ENCODE results near the gene TM9SF1. TPM values are rescaled to one million over a fixed set of nuclear protein-coding genes. Genes with fewer than 3 reads are reported as not detected.

TM9SF1 gene
- total RNA-seq, 6 donors from 2014 or later = 15.7 to 75.4 (median 53.8) TPM

DNA sequence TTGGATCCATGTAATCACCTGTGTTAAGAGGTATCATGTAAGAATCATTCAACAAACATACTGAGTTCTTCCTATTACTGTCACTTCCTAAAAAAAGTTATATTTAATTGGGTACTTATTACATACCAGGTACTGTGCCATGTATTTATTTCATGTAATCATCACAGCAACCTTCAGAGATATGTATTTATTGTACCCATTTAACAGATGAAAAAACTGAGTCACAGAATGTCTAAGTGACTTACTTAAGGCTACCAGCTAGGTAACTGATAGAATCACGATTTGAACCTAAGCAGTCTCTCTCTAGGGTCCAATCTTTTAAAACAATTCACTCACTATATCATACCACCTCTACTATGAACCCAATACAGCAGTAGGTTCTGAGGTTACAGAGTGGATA is 50.8 kb downstream of the TM9SF1 start:
- H3K9me3 ChIP-seq = no peaks in the 10 kb centered on the region
- no peaks in the 10 kb centered on the region for H3K27me3 ChIP-seq
- WGBS, 2 donors = 88 to 100% methylated on average over 1 of the region's 1 CpG
- peaks cover 35 to 55% (median 41%) of the 10 kb centered on the region in 4 donors for H3K4me1 ChIP-seq
- no peak for DNase-seq
- ATAC-seq (ENCODE audit: low FRiP score in 2 of 2) = no peak
- H3K27ac ChIP-seq = peak overlapping the region in 1 of 4 donors; percentile 95
- TF ChIP-seq, protein P1, sequence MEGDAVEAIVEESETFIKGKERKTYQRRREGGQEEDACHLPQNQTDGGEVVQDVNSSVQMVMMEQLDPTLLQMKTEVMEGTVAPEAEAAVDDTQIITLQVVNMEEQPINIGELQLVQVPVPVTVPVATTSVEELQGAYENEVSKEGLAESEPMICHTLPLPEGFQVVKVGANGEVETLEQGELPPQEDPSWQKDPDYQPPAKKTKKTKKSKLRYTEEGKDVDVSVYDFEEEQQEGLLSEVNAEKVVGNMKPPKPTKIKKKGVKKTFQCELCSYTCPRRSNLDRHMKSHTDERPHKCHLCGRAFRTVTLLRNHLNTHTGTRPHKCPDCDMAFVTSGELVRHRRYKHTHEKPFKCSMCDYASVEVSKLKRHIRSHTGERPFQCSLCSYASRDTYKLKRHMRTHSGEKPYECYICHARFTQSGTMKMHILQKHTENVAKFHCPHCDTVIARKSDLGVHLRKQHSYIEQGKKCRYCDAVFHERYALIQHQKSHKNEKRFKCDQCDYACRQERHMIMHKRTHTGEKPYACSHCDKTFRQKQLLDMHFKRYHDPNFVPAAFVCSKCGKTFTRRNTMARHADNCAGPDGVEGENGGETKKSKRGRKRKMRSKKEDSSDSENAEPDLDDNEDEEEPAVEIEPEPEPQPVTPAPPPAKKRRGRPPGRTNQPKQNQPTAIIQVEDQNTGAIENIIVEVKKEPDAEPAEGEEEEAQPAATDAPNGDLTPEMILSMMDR (IDR thresholded peaks at IDR 0.05) = no peak
- H3K4me3 ChIP-seq = no peak overlapping the region
- H3K36me3 ChIP-seq = peaks cover 8 to 20% (median 13%) of the 10 kb centered on the region in 4 donors

DNA sequence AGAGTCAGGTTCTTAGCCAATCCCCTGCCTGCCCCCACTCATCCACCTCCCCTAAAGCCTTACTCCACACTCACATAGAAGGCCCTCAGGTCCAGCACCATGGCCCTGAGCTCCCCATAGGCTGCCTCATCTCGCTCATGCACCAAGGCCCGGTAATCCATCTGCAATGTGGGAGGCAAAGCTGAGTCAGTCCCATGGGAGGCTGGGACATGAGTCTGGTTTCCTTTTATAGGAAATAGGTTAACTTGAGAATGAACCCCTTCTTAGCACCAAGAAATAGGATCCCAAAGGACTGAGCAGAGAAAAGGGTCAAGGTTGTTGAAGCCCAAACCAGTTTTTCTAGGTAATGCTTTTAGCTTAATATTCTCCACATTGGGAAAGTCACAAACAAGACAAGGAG is 51.7 kb downstream of the TM9SF1 start:
- Histone ChIP-seq H3K36me3 (peaks cover 0 to 20% (median 17%) of the 10 kb centered on the region in 4 donors), H3K27me3 (no peaks in the 10 kb centered on the region), H3K27ac (peak overlapping the region in 1 of 4 donors; percentile 11), H3K4me3 (no peak overlapping the region), H3K9me3 (no peaks in the 10 kb centered on the region), H3K4me1 (peaks cover 33 to 50% (median 41%) of the 10 kb centered on the region in 4 donors)
- ATAC-seq (ENCODE audit: low FRiP score in 2 of 2) (no peak), DNase-seq (no peak)
- WGBS, 2 donors = 93 to 95% methylated on average over 2 of the region's 2 CpGs
- TF ChIP-seq POLR2AphosphoS5 (IDR thresholded peaks at IDR 0.05) (no peak), EP300 (IDR thresholded peaks at IDR 0.05) (no peak), POLR2A (IDR thresholded peaks at IDR 0.05) (no peak)
- TF ChIP-seq, protein P1 (IDR thresholded peaks at IDR 0.05) = no peak

DNA sequence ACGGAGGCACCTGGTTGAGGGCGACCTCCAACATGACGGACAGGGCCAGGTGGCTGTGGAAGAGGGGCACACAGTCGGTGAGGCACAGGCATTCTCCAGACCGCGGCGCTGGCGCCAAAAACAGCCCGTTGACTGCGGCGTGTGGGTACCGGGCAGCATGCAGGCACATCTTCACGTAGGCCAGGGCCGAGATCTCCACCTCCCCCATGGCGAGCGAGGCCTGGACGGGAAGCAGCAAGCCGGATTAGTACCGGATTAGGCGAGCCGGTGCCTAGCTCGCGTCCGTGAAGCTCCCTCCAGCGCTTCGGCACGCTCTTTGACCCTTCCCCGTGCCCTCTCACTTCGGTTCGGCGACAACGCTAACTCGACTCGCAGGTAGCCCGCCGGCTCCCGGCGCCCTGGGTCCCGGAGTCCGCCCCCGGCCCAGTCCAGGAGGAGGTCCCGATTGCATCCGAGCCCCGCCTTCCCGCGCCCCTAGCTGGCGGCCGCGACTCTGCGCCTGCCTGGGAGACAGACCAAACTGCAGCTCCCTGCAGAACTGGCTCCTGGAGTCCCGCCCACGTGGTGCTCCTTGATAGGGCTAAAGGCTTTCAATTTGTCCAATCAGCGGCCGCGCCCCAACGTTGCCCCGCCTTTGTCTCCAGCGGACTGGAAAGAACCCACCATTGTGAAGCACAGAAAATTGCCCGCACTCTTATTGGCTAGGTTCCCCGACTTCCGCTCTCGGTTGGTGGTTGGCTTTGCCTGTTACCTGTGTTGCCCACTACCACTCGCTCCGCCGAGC is 54.0 kb downstream of the TM9SF1 start, which contains the start of gene EMC9:
TSS of gene EMC9 (minus strand) at position 495 of the 784 bp plus-strand sequence. CDS start at position 208, 287 bp downstream.
- TF ChIP-seq POLR2AphosphoS5 (IDR thresholded peaks at IDR 0.05) (peak in 1 of 2 donors; percentile 91), EP300 (IDR thresholded peaks at IDR 0.05) (no peak), POLR2A (IDR thresholded peaks at IDR 0.05) (peak in 3 of 4 donors; percentile 18 to 89 (median 61))
- TF ChIP-seq, protein P1 (IDR thresholded peaks at IDR 0.05) = peak in 5 of 6 experiments; percentile 74 to 90 (median 86)
- WGBS, 2 donors = 0% methylated on average over 53 of the region's 65 CpGs; no CpG with 5 or more reads in 1 of the 2 donors
- Histone ChIP-seq H3K36me3 (peaks cover 4 to 32% (median 28%) of the 10 kb centered on the region in 4 donors), H3K4me3 (peak within 1 kb of the TSS; percentile 62 to 90 (median 78)), H3K27me3 (no peaks in the 10 kb centered on the region), H3K9me3 (no peaks in the 10 kb centered on the region), H3K27ac (peak within 1 kb of the TSS; percentile 85 to 95 (median 90)), H3K4me1 (peaks cover 36 to 58% (median 49%) of the 10 kb centered on the region in 4 donors)
- peak; percentile 97 to 98 for ATAC-seq (ENCODE audit: low FRiP score in 2 of 2)
- peak; percentile 97 to 100 for DNase-seq

DNA sequence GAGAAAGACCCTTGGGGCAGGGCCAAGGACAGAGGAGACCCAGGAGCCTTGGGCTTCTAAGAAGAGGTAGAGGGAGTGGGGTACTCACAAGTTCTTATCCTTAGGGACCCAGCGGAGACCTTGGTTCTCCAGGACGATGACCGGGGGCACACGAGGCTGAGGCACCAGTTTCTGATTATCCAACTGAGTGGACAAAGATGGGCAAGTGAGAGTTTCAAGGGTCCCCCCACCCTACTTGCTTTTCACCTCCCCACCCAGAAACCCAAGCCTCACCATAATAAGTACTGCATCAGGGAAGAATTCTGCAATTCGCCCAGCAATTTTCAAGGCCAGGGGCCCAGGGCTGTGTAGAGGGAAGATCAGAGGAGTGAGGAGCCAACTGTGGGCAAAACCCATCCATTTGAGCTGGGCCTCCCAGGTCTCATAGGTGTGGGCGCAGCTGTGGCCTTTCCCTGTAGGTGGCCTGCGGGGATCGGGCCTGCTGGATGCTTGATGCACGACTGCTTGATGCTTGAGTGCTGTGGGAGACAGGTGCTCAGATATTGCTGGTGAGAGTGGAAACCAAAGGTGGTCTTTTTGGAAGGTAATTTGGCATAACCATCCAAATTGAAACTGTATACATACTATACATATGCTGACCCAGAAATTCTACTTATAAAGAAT is 55.8 kb downstream of the TM9SF1 start:
- peak overlapping the region in 1 of 4 donors; percentile 90 for H3K4me3 ChIP-seq
- TF ChIP-seq POLR2A (IDR thresholded peaks at IDR 0.05) (no peak), EP300 (IDR thresholded peaks at IDR 0.05) (no peak), POLR2AphosphoS5 (IDR thresholded peaks at IDR 0.05) (no peak)
- TF ChIP-seq, protein P1 (IDR thresholded peaks at IDR 0.05) = no peak
- no peaks in the 10 kb centered on the region for H3K27me3 ChIP-seq
- peaks cover 4 to 32% (median 28%) of the 10 kb centered on the region in 4 donors for H3K36me3 ChIP-seq
- WGBS, 2 donors = 82 to 89% methylated on average over 8 to 9 of the region's 9 CpGs
- DNase-seq (no peak), ATAC-seq (ENCODE audit: low FRiP score in 2 of 2) (no peak)
- no peaks in the 10 kb centered on the region for H3K9me3 ChIP-seq
- peaks cover 30 to 55% (median 39%) of the 10 kb centered on the region in 4 donors for H3K4me1 ChIP-seq
- H3K27ac ChIP-seq = peak overlapping the region in 2 of 4 donors; percentile 8 to 92

Small RNA genes lying within 50 kb of the gene (small RNA-seq; reads per million reads assigned to genes)
- gene AL136295.4 (0 reads per million in 4 donors), gene CHMP4A (0 reads per million in 4 donors), gene IPO4 (0 reads per million in 4 donors), gene IRF9 (0 reads per million in 4 donors), gene MDP1 (0 to 0.13 (median 0) reads per million in 4 donors), gene RNA5SP383 (0.11 to 0.86 (median 0.28) reads per million in 4 donors)

Other genes with a start within 250 kb of the TM9SF1 start
- gene DHRS4, start 241.7 kb downstream of the TM9SF1 start, total RNA-seq = 10 to 100 TPM; 30.3 to 57.9 (median 33.8) TPM
- 10 to 100 TPM; 13.2 to 27.4 (median 18.2) TPM for gene DHRS4L2, start 206.5 kb downstream of the TM9SF1 start, total RNA-seq
- 10 to 100 TPM in 1 of 6 donors, 1 to 10 TPM in 3, under 1 TPM in 2; 0.39 to 15.7 (median 1.2) TPM for gene CARMIL3, start 143.4 kb downstream of the TM9SF1 start, total RNA-seq
- gene CPNE6, start 123.9 kb downstream of the TM9SF1 start, total RNA-seq = not detected
- gene PCK2, start 101.1 kb downstream of the TM9SF1 start, total RNA-seq = 10 to 100 TPM; 27.2 to 70.3 (median 34.9) TPM
- gene DCAF11, start 80.7 kb downstream of the TM9SF1 start, total RNA-seq = 100 to 1,000 TPM in 2 of 6 donors, 10 to 100 TPM in 4; 68.4 to 138 (median 95.0) TPM
- gene NRL, start 80.5 kb downstream of the TM9SF1 start, total RNA-seq = 1 to 10 TPM; 2.6 to 9.8 (median 4.4) TPM
- under 1 TPM in 4 of 6 donors, not detected in 2; 0.63 to 0.89 (median 0.82) TPM for gene FITM1, start 64.8 kb downstream of the TM9SF1 start, total RNA-seq
- gene PSME1, start 59.2 kb downstream of the TM9SF1 start, total RNA-seq = 100 to 1,000 TPM in 5 of 6 donors, 10 to 100 TPM in 1; 56.6 to 206 (median 142) TPM
- 10 to 100 TPM in 5 of 6 donors, 1 to 10 TPM in 1; 8.6 to 13.8 (median 12.0) TPM for gene EMC9, start 53.9 kb downstream of the TM9SF1 start, total RNA-seq
- gene PSME2, start 48.8 kb downstream of the TM9SF1 start, total RNA-seq = 100 to 1,000 TPM in 3 of 6 donors, 10 to 100 TPM in 3; 58.5 to 144 (median 84.4) TPM
- 100 to 1,000 TPM in 2 of 6 donors, 10 to 100 TPM in 4; 52.1 to 173 (median 63.9) TPM for gene RNF31, start 47.9 kb downstream of the TM9SF1 start, total RNA-seq
- gene IRF9, start 34.2 kb downstream of the TM9SF1 start, total RNA-seq = 100 to 1,000 TPM in 3 of 6 donors, 10 to 100 TPM in 3; 78.2 to 192 (median 107) TPM
- 10 to 100 TPM; 16.0 to 76.5 (median 29.4) TPM for gene REC8, start 23.4 kb downstream of the TM9SF1 start, total RNA-seq
- 10 to 100 TPM; 20.8 to 50.3 (median 35.2) TPM for gene IPO4, start 6.6 kb downstream of the TM9SF1 start, total RNA-seq
- gene TSSK4, start 10.3 kb upstream of the TM9SF1 start, total RNA-seq = 1 to 10 TPM in 1 of 6 donors, not detected in 5; 1.3 TPM
- gene CHMP4A, start 18.0 kb upstream of the TM9SF1 start, total RNA-seq = 100 to 1,000 TPM in 1 of 6 donors, 10 to 100 TPM in 5; 39.9 to 112 (median 61.5) TPM
- gene MDP1, start 20.6 kb upstream of the TM9SF1 start, total RNA-seq = 10 to 100 TPM in 4 of 6 donors, 1 to 10 TPM in 2; 8.1 to 21.1 (median 12.7) TPM
- gene NEDD8, start 36.9 kb upstream of the TM9SF1 start, total RNA-seq = 100 to 1,000 TPM in 4 of 6 donors, 10 to 100 TPM in 2; 39.8 to 144 (median 121) TPM
- gene GMPR2, start 37.5 kb upstream of the TM9SF1 start, total RNA-seq = 10 to 100 TPM; 26.2 to 76.9 (median 47.2) TPM
- gene TINF2, start 47.2 kb upstream of the TM9SF1 start, total RNA-seq = 100 to 1,000 TPM in 1 of 6 donors, 10 to 100 TPM in 5; 46.1 to 109 (median 86.4) TPM
- 10 to 100 TPM in 4 of 6 donors, 1 to 10 TPM in 2; 9.1 to 29.2 (median 11.1) TPM for gene TGM1, start 67.7 kb upstream of the TM9SF1 start, total RNA-seq
- 100 to 1,000 TPM in 1 of 6 donors, 10 to 100 TPM in 5; 22.7 to 125 (median 58.9) TPM for gene RABGGTA, start 76.2 kb upstream of the TM9SF1 start, total RNA-seq
- 10 to 100 TPM; 23.0 to 60.3 (median 32.8) TPM for gene DHRS1, start 104.3 kb upstream of the TM9SF1 start, total RNA-seq
- 10 to 100 TPM; 13.3 to 31.4 (median 22.6) TPM for gene NOP9, start 104.4 kb upstream of the TM9SF1 start, total RNA-seq
- 10 to 100 TPM in 5 of 6 donors, 1 to 10 TPM in 1; 9.4 to 14.8 (median 12.8) TPM for gene CIDEB, start 112.5 kb upstream of the TM9SF1 start, total RNA-seq
- 10 to 100 TPM in 4 of 6 donors, 1 to 10 TPM in 2; 6.2 to 49.2 (median 10.9) TPM for gene LTB4R2, start 114.7 kb upstream of the TM9SF1 start, total RNA-seq
- 10 to 100 TPM; 11.1 to 71.2 (median 17.7) TPM for gene LTB4R, start 116.1 kb upstream of the TM9SF1 start, total RNA-seq
- gene ADCY4, start 139.6 kb upstream of the TM9SF1 start, total RNA-seq = 100 to 1,000 TPM in 2 of 6 donors, 10 to 100 TPM in 4; 22.4 to 159 (median 43.7) TPM
- 10 to 100 TPM; 16.1 to 92.2 (median 29.1) TPM for gene RIPK3, start 144.6 kb upstream of the TM9SF1 start, total RNA-seq
- 10 to 100 TPM in 5 of 6 donors, 1 to 10 TPM in 1; 8.5 to 98.5 (median 42.1) TPM for gene NFATC4, start 172.7 kb upstream of the TM9SF1 start, total RNA-seq
- gene NYNRIN, start 203.6 kb upstream of the TM9SF1 start, total RNA-seq = 10 to 100 TPM in 5 of 6 donors, 1 to 10 TPM in 1; 5.5 to 18.7 (median 14.4) TPM
- gene CBLN3, start 234.2 kb upstream of the TM9SF1 start, total RNA-seq = 1 to 10 TPM; 1.1 to 4.2 (median 3.1) TPM
- gene KHNYN, start 234.5 kb upstream of the TM9SF1 start, total RNA-seq = 100 to 1,000 TPM in 1 of 6 donors, 10 to 100 TPM in 5; 43.9 to 136 (median 66.4) TPM
- gene SDR39U1, start 247.3 kb upstream of the TM9SF1 start, total RNA-seq = 10 to 100 TPM; 34.9 to 88.0 (median 52.6) TPM

All from upper lobe of left lung (tissue), 6 donors.